Loucy (cell line): ENCODE data around the gene KPNA6.

Experiments
- H2AFZ ChIP-seq: fragments of 200-600 bp; sonication (generic); 2 replicates; pipeline ENCODE4 v1.6.0; 2016; ENCODE audit warnings: antibody characterized with exemption, mild to moderate bottlenecking, low read length, moderate library complexity
- H3F3A ChIP-seq: fragments of 200-600 bp; 2 replicates; pipeline ENCODE4 v1.6.0; 2016; ENCODE audit warnings: antibody characterized with exemption, low read depth, mild to moderate bottlenecking
- H3K27me3 ChIP-seq: fragments of 200-600 bp; sonication (generic); 2 replicates; pipeline ENCODE4 v1.6.1; 2014; ENCODE audit warnings: low read length, mild to moderate bottlenecking; ENCODE audit not compliant: insufficient read depth, poor library complexity, severe bottlenecking
- H3K36me3 ChIP-seq: fragments of 200-600 bp; sonication (generic); 2 replicates; pipeline ENCODE4 v1.6.1; 2016; ENCODE audit warnings: low read length; ENCODE audit not compliant: insufficient read depth
- H3K4me1 ChIP-seq: fragments of 200-600 bp; sonication (generic); 2 replicates; pipeline ENCODE4 v1.5.1; 2014; ENCODE audit warnings: low read length, mild to moderate bottlenecking; ENCODE audit not compliant: insufficient read depth, poor library complexity, severe bottlenecking
- H3K4me2 ChIP-seq: fragments of 200-600 bp; sonication (generic); 2 replicates; pipeline ENCODE4 v1.6.0; 2014; ENCODE audit warnings: antibody characterized with exemption, low read length, low read depth, mild to moderate bottlenecking; ENCODE audit not compliant: poor library complexity, severe bottlenecking
- H3K4me3 ChIP-seq: fragments of 200-600 bp; sonication (generic); 2 replicates; pipeline ENCODE4 v1.5.1; 2014; ENCODE audit warnings: low read length, mild to moderate bottlenecking, mixed read lengths; ENCODE audit not compliant: poor library complexity, severe bottlenecking
- H3K79me2 ChIP-seq: fragments of 200-600 bp; sonication (generic); 2 replicates; pipeline ENCODE4 v1.6.1; 2014; ENCODE audit warnings: low read length; ENCODE audit not compliant: insufficient read depth
- H3K9ac ChIP-seq: fragments of 200-600 bp; sonication (generic); 2 replicates; pipeline ENCODE4 v1.6.0; 2014; ENCODE audit warnings: mild to moderate bottlenecking, low read depth, low read length, moderate library complexity; ENCODE audit not compliant: poor library complexity, severe bottlenecking
- H3K9me2 ChIP-seq: fragments of 200-600 bp; sonication (generic); replicated peaks from 2 replicates; pipeline ENCODE4 v1.6.1; 2016; ENCODE audit warnings: low read depth, low read length, mixed read lengths
- H3K9me3 ChIP-seq: fragments of 200-600 bp; sonication (generic); 2 replicates; pipeline ENCODE4 v1.6.1; 2014; ENCODE audit warnings: mild to moderate bottlenecking, antibody characterized with exemption, low read length, low read depth; ENCODE audit not compliant: insufficient read depth
- H4K20me1 ChIP-seq: fragments of 200-600 bp; sonication (generic); 2 replicates; pipeline ENCODE4 v1.6.0; 2014; ENCODE audit warnings: antibody characterized with exemption, low read length, mild to moderate bottlenecking; ENCODE audit not compliant: insufficient read depth, poor library complexity, severe bottlenecking
- EZH2phosphoT487 ChIP-seq: fragments of 200-600 bp; IDR thresholded peaks from 2 replicates; pipeline ENCODE4 v1.6.1; 2018; ENCODE audit warnings: antibody characterized with exemption, mild to moderate bottlenecking, moderate library complexity, borderline replicate concordance
- TF ChIP-seq, protein P1 (sequence below): fragments of 200-600 bp; sonication (generic); conservative IDR thresholded peaks from 2 replicates; pipeline ENCODE4 v1.5.1; 2014; ENCODE audit warnings: mild to moderate bottlenecking, antibody characterized with exemption, low read length

KPNA6 gene

DNA sequence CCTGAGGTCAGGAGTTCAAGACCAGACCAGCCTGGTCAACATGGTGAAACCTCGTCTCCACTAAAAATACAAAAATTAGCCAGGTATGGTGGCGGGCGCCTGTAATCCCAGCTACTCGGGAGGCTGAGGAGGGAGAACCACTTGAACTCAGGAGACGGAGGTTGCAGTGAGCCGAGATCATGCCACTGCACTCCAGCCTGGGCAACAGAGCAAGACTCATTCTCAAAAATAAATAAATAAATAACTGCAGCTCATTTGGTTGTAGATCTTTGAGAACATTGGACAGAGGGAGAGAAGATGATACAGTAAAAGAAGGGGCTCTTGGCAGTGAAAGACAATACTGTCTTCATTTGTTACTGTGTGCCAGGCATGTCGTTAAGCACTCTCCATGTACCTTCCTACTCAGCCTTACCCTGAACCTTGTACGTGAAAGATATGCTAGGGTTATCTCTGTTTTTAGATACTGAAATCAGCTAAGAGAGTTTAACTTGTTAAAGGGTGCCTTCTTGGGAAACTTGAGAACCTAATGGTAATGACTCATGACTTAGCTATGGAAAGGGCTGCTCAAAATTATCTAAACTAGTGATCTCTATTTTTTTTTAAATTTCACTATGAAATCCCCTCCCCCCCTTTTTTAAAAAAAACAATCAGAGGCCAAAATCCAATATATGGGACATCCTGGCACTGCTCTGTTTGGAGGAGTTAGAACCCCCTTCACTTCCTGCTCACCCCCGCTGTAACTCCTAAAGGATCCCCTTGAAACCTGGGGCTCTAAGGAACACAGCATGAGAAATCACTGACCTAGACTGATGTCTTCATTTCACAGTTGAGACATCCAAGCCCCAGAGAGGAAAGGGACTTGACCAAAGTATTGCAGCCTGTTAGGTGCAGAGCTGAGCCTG, 6.8 kb upstream of the KPNA6 start:
- Histone ChIP-seq H3K9me3 (no peaks in the 10 kb centered on the region), H3K79me2 (no peaks in the 10 kb centered on the region), H3K27me3 (no peaks in the 10 kb centered on the region), H3K4me1 (no peaks in the 10 kb centered on the region), H3K9ac (no peak overlapping the region), H3K36me3 (peaks cover 47% of the 10 kb centered on the region; the same call in 1 of the 2 replicates), H3K4me2 (no peak overlapping the region), H3K9me2 (no peaks in the 10 kb centered on the region), H3K4me3 (no peak overlapping the region), H2AFZ (no peak overlapping the region), H3F3A (no peaks in the 10 kb centered on the region), H4K20me1 (no peaks in the 10 kb centered on the region)
- no peak for TF ChIP-seq EZH2phosphoT487
- TF ChIP-seq, protein P1, sequence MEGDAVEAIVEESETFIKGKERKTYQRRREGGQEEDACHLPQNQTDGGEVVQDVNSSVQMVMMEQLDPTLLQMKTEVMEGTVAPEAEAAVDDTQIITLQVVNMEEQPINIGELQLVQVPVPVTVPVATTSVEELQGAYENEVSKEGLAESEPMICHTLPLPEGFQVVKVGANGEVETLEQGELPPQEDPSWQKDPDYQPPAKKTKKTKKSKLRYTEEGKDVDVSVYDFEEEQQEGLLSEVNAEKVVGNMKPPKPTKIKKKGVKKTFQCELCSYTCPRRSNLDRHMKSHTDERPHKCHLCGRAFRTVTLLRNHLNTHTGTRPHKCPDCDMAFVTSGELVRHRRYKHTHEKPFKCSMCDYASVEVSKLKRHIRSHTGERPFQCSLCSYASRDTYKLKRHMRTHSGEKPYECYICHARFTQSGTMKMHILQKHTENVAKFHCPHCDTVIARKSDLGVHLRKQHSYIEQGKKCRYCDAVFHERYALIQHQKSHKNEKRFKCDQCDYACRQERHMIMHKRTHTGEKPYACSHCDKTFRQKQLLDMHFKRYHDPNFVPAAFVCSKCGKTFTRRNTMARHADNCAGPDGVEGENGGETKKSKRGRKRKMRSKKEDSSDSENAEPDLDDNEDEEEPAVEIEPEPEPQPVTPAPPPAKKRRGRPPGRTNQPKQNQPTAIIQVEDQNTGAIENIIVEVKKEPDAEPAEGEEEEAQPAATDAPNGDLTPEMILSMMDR, result no peak

DNA sequence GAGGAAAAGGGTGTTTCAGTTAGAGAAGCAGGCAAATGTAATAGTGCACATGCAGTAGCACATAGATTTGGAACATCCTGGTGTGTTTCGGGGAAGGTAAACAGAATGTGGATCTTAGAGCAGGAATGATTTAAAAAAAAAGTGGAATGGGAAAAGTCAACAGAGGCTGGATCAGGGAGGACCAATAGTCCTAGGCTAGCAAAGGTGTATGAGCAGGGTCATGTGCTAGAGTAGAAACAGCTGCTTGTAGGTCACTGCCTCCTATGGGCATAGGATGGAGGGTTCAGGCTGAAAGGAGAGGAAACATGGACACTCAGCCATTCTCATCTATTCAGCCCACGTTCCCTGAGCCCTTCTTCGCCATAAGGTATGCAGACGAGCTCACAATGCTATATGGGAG, 3.7 kb upstream of the KPNA6 start:
- H3K4me1 ChIP-seq, result peaks cover 5% of the 10 kb centered on the region
- no peaks in the 10 kb centered on the region for H3K9me2 ChIP-seq
- peaks cover 11% of the 10 kb centered on the region for H4K20me1 ChIP-seq
- H3F3A ChIP-seq, result no peaks in the 10 kb centered on the region
- H3K36me3 ChIP-seq, result peaks cover 30% of the 10 kb centered on the region; the same call in 1 of the 2 replicates
- no peak overlapping the region for H2AFZ ChIP-seq
- peaks cover 12% of the 10 kb centered on the region for H3K79me2 ChIP-seq
- no peaks in the 10 kb centered on the region for H3K9me3 ChIP-seq
- H3K4me2 ChIP-seq, result no peak overlapping the region
- no peak overlapping the region for H3K9ac ChIP-seq
- H3K27me3 ChIP-seq, result no peaks in the 10 kb centered on the region
- no peak overlapping the region for H3K4me3 ChIP-seq
- no peak for TF ChIP-seq EZH2phosphoT487
- TF ChIP-seq, protein P1, result no peak

DNA sequence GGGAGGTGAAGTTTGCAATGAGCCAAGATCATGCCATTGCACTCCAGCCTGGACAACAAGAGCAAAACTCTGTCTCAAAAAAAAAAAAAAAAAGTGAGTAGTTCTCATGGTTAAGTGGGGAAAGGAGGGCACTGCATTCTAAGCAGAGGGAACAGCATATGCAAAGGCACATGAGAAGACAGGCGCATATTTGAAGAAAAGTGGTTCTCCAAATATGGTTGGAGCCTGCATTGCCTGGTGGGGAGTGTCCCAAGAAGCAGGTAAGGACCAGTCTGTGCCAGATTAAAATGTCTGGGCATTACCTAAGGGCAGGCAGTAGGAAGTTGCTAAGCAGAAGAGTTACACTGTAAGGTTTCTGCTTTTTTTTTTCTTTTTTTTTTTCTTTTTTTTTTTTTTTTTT, 2.5 kb upstream of the KPNA6 start:
- Histone ChIP-seq H3F3A (no peaks in the 10 kb centered on the region), H4K20me1 (peaks cover 20% of the 10 kb centered on the region), H3K9me2 (no peaks in the 10 kb centered on the region), H3K27me3 (no peaks in the 10 kb centered on the region), H3K4me2 (no peak overlapping the region), H3K9ac (no peak overlapping the region), H3K4me3 (no peak overlapping the region), H2AFZ (no peak overlapping the region), H3K4me1 (peaks cover 13% of the 10 kb centered on the region), H3K79me2 (peaks cover 24% of the 10 kb centered on the region), H3K9me3 (no peaks in the 10 kb centered on the region), H3K36me3 (peaks cover 25% of the 10 kb centered on the region; the same call in 1 of the 2 replicates)
- TF ChIP-seq, protein P1, result no peak
- no peak for TF ChIP-seq EZH2phosphoT487
